GM12865 (cell line): Measurements from ENCODE around the gene B3GAT1.
"Not testable (repeated sequence)": the region's sequence is repeated elsewhere in the genome, so short reads cannot be mapped to it uniquely, and the experiment has no call there.

Experiments used
- DNase-seq: peaks from one replicate; pipeline ENCODE4 v3.0.0; 2010; ENCODE audit warnings: low read depth
- H3K4me3 ChIP-seq: 2 replicates; pipeline ENCODE4 v1.5.1; 2011; ENCODE audit warnings: mild to moderate bottlenecking, low read depth, low read length, control low read depth
- CTCF ChIP-seq: IDR thresholded peaks from 2 replicates; pipeline ENCODE4 v1.5.1; 2011; ENCODE audit warnings: low read length, control low read depth, low read depth, inconsistent platforms; ENCODE audit not compliant: insufficient read depth; ENCODE audit errors: missing control alignments

B3GAT1 gene

GRCh38 chr11:134350381-134350780 lies 61.7 kb downstream of the B3GAT1 start:
- peak; percentile 75 for DNase-seq
- TF ChIP-seq CTCF: no peak
- peak overlapping the region; percentile 20; the same call in 1 of the 2 replicates for H3K4me3 ChIP-seq

DNA sequence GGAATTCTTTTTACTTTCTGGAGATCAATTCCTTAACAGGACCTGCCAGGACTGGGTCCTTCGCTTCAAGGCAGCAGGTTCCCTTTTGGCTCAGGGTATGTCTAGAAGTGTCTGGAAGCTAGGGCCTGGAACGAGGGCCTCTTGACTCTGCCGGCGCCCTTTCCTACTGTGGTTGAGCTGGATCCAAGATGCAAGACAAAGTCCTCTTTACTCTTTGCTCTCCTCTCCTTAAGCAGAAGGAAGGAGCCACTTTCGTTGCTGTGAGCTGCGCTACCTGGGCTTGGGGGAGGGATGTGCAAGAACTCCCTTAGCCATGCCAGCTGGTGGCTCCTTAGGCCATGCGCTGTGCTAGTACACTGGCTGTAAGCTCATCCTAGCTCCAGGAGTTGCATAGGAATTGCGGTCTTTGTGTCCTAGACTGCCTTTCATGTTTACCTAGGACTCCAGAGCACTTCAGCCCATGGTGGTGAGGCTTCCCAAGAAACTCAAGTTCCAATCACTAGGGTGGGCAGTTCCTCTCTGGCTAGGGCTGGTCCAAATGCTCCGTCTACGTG lies 62.2 kb downstream of the B3GAT1 start:
- peak overlapping the region; percentile 20; the same call in 1 of the 2 replicates for H3K4me3 ChIP-seq
- no peak for TF ChIP-seq CTCF
- no peak for DNase-seq

- H3K4me3 ChIP-seq: no peak overlapping the region
- no peak for TF ChIP-seq CTCF
- peak; percentile 51 for DNase-seq
Observed at GRCh38 chr11:134349109-134349801, 62.8 kb downstream of the B3GAT1 start.

DNA sequence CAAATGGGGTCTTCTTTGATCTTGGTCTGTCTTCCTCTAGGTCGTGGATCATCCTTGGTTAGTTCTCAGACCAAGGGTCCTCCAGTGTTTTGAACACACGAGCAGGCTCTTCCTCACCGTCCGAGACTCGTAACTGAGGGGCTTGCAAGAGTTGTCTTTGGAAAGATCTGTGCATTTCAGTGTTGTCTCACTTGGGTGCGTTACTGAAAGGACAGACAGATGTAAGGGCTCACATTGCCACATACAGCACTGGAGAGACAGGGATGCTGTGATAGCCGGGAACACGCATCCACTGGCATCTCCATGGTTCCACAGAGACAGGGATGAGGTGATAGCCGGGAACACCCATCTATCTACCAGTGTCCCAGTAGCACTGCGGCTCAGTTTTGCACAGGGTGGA lies 64.6 kb downstream of the B3GAT1 start:
- TF ChIP-seq CTCF: no peak
- H3K4me3 ChIP-seq: no peak overlapping the region
- DNase-seq: no peak

DNA sequence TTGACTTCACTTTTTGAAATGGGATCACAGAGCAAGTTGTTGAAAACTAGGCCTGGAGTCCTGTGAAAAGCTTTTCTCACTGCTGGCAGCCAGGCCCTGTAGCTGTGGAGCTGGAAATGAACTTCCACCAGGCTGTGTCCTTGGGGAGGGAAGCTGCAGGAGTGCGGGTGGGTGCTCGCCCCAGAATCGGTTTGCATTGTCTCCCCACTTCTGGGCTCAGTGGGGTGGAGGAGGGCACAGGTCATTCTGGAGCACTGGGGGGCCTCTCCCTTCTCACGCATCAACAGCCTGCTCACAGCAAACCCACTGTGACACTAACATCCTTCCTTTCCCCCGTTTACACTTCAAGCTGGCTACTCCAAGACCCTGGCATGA lies 65.1 kb downstream of the B3GAT1 start:
- no peak for TF ChIP-seq CTCF
- no peak for DNase-seq
- no peak overlapping the region for H3K4me3 ChIP-seq

- H3K4me3 ChIP-seq: no peak overlapping the region
- DNase-seq: no peak
- no peak for TF ChIP-seq CTCF
Observed at GRCh38 chr11:134346101-134346975, 65.7 kb downstream of the B3GAT1 start.

- TF ChIP-seq CTCF: no peak
- DNase-seq: no peak
- no peak overlapping the region for H3K4me3 ChIP-seq
Observed at GRCh38 chr11:134345237-134345550, 66.8 kb downstream of the B3GAT1 start.

DNA sequence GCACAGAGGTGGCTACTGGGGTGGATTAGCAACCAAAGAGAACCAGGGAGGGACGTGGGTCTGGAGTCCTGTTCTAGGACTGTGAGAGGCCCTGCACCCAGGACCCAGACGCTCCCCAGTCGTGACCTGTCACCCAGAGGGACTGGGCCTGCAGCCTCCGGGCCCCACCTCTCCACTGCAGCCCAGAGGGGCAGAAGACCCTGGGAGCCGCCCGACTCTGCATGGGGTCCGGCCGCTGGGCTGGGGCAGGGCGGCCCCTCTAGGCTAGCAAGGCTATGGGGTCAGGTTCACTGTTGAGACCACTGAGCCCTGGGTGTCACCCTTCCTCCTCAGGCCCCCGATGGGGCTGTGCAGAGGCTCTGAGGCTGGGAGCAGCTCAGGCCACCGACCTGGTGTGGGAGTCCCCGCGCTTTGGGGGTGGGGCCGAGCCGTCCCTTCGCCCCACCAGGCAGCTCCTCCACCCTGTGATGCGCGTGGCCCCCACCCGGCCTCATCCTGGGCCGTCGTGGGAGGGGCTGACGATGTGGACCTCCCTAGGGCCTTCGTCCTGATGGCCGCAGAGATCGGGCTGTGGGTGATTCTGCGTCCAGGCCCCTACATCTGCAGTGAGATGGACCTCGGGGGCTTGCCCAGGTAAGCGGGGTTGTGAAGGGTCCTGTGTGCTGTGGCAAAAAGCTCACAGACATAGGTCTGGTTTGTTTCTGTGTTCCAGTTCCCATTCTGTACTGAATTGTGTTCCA lies 67.4 kb downstream of the B3GAT1 start:
- not testable (repeated sequence) for DNase-seq, H3K4me3 ChIP-seq
